Tibial artery (tissue), 4 donors: Measurements from ENCODE around the gene SULT1B1.

Experiments used
- DNase-seq, 2 donors: peaks; one replicate each; pipeline ENCODE4 v3.0.0-alpha.2; 2019
- H3K27ac ChIP-seq, 2 donors: fragments of 200-600 bp; sonication (generic) in 1 of 2; 1 replicate in 1 of 2; 2 replicates in 1 of 2; pipeline ENCODE4 v1.5.1; 2018 to 2019; ENCODE audit warnings: mild to moderate bottlenecking in 1 of 2
- H3K27me3 ChIP-seq, 2 donors: fragments of 200-600 bp; sonication (generic) in 1 of 2; one replicate each; pipeline versions ENCODE4 v1.5.1 to v1.6.0; 2016 to 2019
- H3K36me3 ChIP-seq, 3 donors: fragments of 200-600 bp; sonication (generic) in 2 of 3; one replicate each; pipeline ENCODE4 v1.5.1; 2016 to 2019; ENCODE audit warnings: mild to moderate bottlenecking in 2 of 3
- H3K4me1 ChIP-seq, 4 donors: fragments of 200-600 bp; sonication (generic) in 2 of 4; 1 replicate in 3 of 4; 2 replicates in 1 of 4; pipeline ENCODE4 v1.5.1; 2016 to 2019
- H3K4me3 ChIP-seq, 2 donors: fragments of 200-600 bp; sonication (generic) in 1 of 2; 1 replicate in 1 of 2; 2 replicates in 1 of 2; pipeline ENCODE4 v1.5.1; 2018 to 2019; ENCODE audit warnings: mild to moderate bottlenecking in 2 of 2
- H3K9me3 ChIP-seq, 3 donors: fragments of 200-600 bp; sonication (generic) in 1 of 3; one replicate each; pipeline ENCODE4 v1.5.1; 2016 to 2019
- CTCF ChIP-seq, 2 experiments: fragments of 200-600 bp in 1 of 2; fragments of 450-650 bp in 1 of 2; IDR thresholded peaks; one replicate each; pipeline ENCODE4 v1.5.1; 2017 to 2019; ENCODE audit warnings: antibody characterized with exemption in 2 of 2, mild to moderate bottlenecking in 1 of 2, moderate library complexity in 1 of 2
- intact Hi-C: fragments of 100-400 bp; cut with DNase I; formaldehyde crosslinking; loops from one replicate; pipeline ENCODE4 v1.15.0; 2023; ENCODE audit warnings: low total_unique reads

Gene SULT1B1

DNA sequence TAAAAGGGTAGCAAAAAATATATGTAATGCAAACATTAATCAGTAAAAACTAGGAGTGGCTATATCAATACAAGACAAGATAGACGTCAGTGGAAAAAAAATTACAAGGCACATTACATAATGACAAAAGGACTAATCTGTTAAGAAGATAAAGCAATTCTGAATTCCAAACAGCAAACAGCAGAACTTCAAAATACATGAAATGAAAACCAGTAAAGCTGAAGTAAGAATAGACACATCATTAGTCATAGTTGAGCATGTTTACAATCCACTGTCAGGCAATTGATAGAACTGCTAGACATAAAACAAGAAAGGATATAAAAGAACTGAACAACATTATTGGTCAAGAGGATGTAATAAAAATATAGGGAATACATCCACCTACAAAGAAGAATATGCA lies 12.2 kb downstream of the SULT1B1 start:
- H3K27me3 ChIP-seq, result no peaks in the 10 kb centered on the region
- TF ChIP-seq CTCF (IDR thresholded peaks at IDR 0.05), result no peak
- no peak overlapping the region for H3K27ac ChIP-seq
- DNase-seq, result no peak
- no peak overlapping the region for H3K4me3 ChIP-seq
- no peaks in the 10 kb centered on the region for H3K36me3 ChIP-seq
- intact Hi-C loops, result no loop called here
- H3K9me3 ChIP-seq, result no peaks in the 10 kb centered on the region
- no peaks in the 10 kb centered on the region for H3K4me1 ChIP-seq

DNA sequence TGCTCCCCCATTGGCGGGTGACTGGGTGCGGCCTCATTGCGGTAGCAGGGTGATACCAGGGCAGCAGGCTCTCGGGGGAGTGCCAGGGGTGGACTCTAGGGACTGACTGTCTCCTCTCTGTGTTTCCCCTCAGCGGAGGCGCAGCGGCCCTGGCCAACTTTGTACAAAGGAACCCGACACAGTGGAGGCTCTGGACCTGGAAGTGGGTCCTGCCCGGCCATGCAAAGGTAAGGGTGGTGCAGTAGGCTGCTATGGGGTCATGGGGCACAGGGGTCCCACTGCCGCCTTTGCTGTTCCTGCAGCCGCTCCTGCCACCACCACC lies 16.3 kb downstream of the SULT1B1 start:
- no peak for DNase-seq
- intact Hi-C loops, result no loop called here
- H3K27ac ChIP-seq, result no peak overlapping the region

DNA sequence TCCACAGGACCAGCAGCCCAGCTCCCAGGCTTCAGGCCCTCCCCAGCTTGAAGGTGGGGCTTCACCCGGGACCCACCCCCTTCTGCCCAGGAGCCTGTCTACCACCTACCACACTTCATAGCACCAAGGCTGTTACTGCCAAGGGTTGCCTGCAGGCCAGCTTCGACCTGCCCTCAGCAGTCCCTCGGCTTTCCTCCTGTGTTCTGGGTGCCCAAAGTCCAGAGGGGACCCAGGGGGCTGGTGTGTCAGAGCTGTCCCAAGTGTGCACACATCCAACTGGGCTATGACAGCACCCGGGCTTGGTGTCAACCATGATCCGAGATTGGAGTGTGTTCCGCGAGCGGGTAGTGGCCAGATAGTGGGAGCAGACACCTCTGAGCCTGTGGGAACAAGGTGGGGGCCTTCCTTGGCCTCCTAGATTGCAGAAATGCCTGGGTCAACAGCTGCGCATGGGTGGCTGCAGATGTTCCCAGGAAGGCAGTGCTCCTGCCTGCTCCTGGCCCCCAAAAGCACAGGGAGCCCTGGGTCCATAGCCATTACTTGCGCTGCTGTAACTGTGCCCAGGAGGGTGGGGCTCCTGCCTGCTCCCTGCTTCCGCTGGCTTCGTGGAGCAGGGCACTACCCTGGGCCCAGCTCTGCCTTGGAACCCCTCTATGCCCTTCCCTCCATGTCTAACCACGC lies 16.8 kb downstream of the SULT1B1 start:
- Histone ChIP-seq H3K27ac (no peak overlapping the region), H3K9me3 (no peaks in the 10 kb centered on the region), H3K36me3 (no peaks in the 10 kb centered on the region), H3K4me1 (no peaks in the 10 kb centered on the region), H3K27me3 (no peaks in the 10 kb centered on the region), H3K4me3 (no peak overlapping the region)
- no peak for DNase-seq
- no peak for TF ChIP-seq CTCF (IDR thresholded peaks at IDR 0.05)
- intact Hi-C loops, result no loop called here

More for the DNA sequence above, 16.3 kb downstream of the SULT1B1 start:
- Histone ChIP-seq H3K27me3 (no peaks in the 10 kb centered on the region), H3K4me1 (no peaks in the 10 kb centered on the region), H3K36me3 (no peaks in the 10 kb centered on the region), H3K4me3 (no peak overlapping the region), H3K9me3 (no peaks in the 10 kb centered on the region)
- TF ChIP-seq CTCF (IDR thresholded peaks at IDR 0.05), result no peak

- Histone ChIP-seq H3K9me3 (no peaks in the 10 kb centered on the region), H3K36me3 (no peaks in the 10 kb centered on the region), H3K4me1 (no peaks in the 10 kb centered on the region), H3K4me3 (no peak overlapping the region), H3K27ac (no peak overlapping the region), H3K27me3 (no peaks in the 10 kb centered on the region)
- TF ChIP-seq CTCF (IDR thresholded peaks at IDR 0.05), result no peak
- DNase-seq, result no peak
- intact Hi-C loops, result no loop called here
These were observed 17.8 kb downstream of the SULT1B1 start for GRCh38 chr4:69742596-69742995.

- H3K27me3 ChIP-seq, result no peaks in the 10 kb centered on the region
- H3K9me3 ChIP-seq, result no peaks in the 10 kb centered on the region
- DNase-seq, result no peak
- no peak overlapping the region for H3K27ac ChIP-seq
- no peak for TF ChIP-seq CTCF (IDR thresholded peaks at IDR 0.05)
- H3K4me3 ChIP-seq, result no peak overlapping the region
- no peaks in the 10 kb centered on the region for H3K4me1 ChIP-seq
- no peaks in the 10 kb centered on the region for H3K36me3 ChIP-seq
- intact Hi-C loops, result no loop called here
These were observed 21.5 kb downstream of the SULT1B1 start for GRCh38 chr4:69738872-69739271.

- intact Hi-C loops, result no loop called here
- no peak for TF ChIP-seq CTCF (IDR thresholded peaks at IDR 0.05)
- Histone ChIP-seq H3K27ac (no peak overlapping the region), H3K36me3 (no peaks in the 10 kb centered on the region), H3K4me1 (no peaks in the 10 kb centered on the region), H3K9me3 (no peaks in the 10 kb centered on the region), H3K27me3 (no peaks in the 10 kb centered on the region), H3K4me3 (no peak overlapping the region)
- no peak for DNase-seq
These were observed 25.3 kb downstream of the SULT1B1 start for GRCh38 chr4:69735119-69735518.
